Karpas-422 (cell line): ENCODE measurements around the gene IGBP1. TPM values are rescaled to one million over a fixed set of nuclear protein-coding genes. Genes with fewer than 3 reads are reported as not detected.

Experiments used
- DNase-seq: peaks from one replicate; pipeline ENCODE4 v3.0.0-alpha.2; 2015
- H2AFZ ChIP-seq: fragments of 200-600 bp; sonication (generic); 2 replicates; pipeline ENCODE4 v1.6.1; 2014; ENCODE audit warnings: antibody characterized with exemption, low read length, mixed read lengths
- H3K27ac ChIP-seq: fragments of 200-600 bp; sonication (generic); 2 replicates; pipeline ENCODE4 v1.5.1; 2014; ENCODE audit warnings: mild to moderate bottlenecking, low read length, moderate library complexity
- H3K27me3 ChIP-seq: fragments of 200-600 bp; sonication (generic); 2 replicates; pipeline ENCODE4 v1.6.1; 2014; ENCODE audit warnings: low read length, mixed read lengths
- H3K36me3 ChIP-seq: fragments of 200-600 bp; sonication (generic); 2 replicates; pipeline ENCODE4 v1.6.1; 2014; ENCODE audit warnings: low read length, mixed read lengths; ENCODE audit not compliant: insufficient read depth
- H3K4me1 ChIP-seq: fragments of 200-600 bp; sonication (generic); 2 replicates; pipeline ENCODE4 v1.6.1; 2014; ENCODE audit warnings: mild to moderate bottlenecking, low read length, mixed read lengths
- H3K4me2 ChIP-seq: fragments of 200-600 bp; sonication (generic); 2 replicates; pipeline ENCODE4 v1.6.1; 2014; ENCODE audit warnings: low read length, low read depth, mild to moderate bottlenecking; ENCODE audit not compliant: poor library complexity, severe bottlenecking
- H3K4me3 ChIP-seq: fragments of 200-600 bp; sonication (generic); 2 replicates; pipeline ENCODE4 v1.5.1; 2014; ENCODE audit warnings: mild to moderate bottlenecking, antibody characterized with exemption, low read length, mixed read lengths
- H3K79me2 ChIP-seq: fragments of 200-600 bp; sonication (generic); 2 replicates; pipeline ENCODE4 v1.6.1; 2014; ENCODE audit warnings: mild to moderate bottlenecking, low read length, mixed read lengths
- H3K9ac ChIP-seq: fragments of 200-600 bp; sonication (generic); 2 replicates; pipeline ENCODE4 v1.6.0; 2014; ENCODE audit warnings: low read length
- H3K9me2 ChIP-seq: fragments of 200-600 bp; sonication (generic), shearing (Covaris generic); replicated peaks from 2 replicates; pipeline ENCODE4 v1.6.0; 2014; ENCODE audit warnings: mild to moderate bottlenecking, low read length, moderate library complexity; ENCODE audit not compliant: insufficient read depth
- H3K9me3 ChIP-seq: fragments of 300-700, 200-600 bp; sonication (generic); 2 replicates; pipeline ENCODE4 v1.6.1; 2014; ENCODE audit warnings: low read length, mixed read lengths
- H4K20me1 ChIP-seq: fragments of 200-600 bp; sonication (generic); 2 replicates; pipeline ENCODE4 v1.6.1; 2014; ENCODE audit warnings: mild to moderate bottlenecking, antibody characterized with exemption, low read length, low read depth; ENCODE audit not compliant: insufficient read depth
- total RNA-seq: library from RNA; depleted of rRNA; stranded (reverse); fragments of >200 nt; shearing (Covaris generic); gene quantifications from 2 replicates; pipeline ENCODE4 v1.2.3, GENCODE V29; 2014; ENCODE audit warnings: low replicate concordance

Gene IGBP1
- total RNA-seq, 1 experiment from 2014 or later = 89.5 TPM

DNA sequence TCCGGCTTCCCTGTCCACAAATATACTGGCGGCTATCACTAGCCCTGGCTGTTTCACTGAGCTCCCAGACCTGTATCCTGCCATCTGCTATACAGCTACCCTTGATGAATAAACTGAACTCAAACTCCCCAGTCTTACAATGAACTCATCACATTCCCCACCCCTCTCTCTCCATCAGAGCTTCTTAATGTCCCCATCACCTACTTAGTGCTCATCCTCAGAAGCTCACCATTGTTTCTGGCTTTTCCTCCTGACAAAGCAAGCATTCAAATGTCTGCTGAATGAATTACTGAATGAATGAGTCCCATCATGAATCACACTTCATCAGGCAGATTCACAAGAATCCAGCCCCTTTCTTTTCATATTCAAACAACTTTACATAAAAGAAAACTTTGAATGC lies 38.4 kb downstream of the IGBP1 start:
- Histone ChIP-seq H3K27me3 (no peaks in the 10 kb centered on the region), H2AFZ (0 out of 2 replicates have a peak overlapping the region, but pooled peaks have one; percentile 5), H3K9me3 (no peaks in the 10 kb centered on the region), H3K9me2 (no peaks in the 10 kb centered on the region), H3K4me1 (peaks cover 72% of the 10 kb centered on the region), H4K20me1 (no peaks in the 10 kb centered on the region), H3K79me2 (no peaks in the 10 kb centered on the region), H3K4me3 (peak overlapping the region; percentile 42; the same call in 1 of the 2 replicates), H3K36me3 (no peaks in the 10 kb centered on the region), H3K4me2 (peak overlapping the region; percentile 54), H3K9ac (peak overlapping the region; percentile 23; the same call in 1 of the 2 replicates), H3K27ac (peak overlapping the region; percentile 54)
- peak; percentile 56 for DNase-seq

- Histone ChIP-seq H3K4me1 (peaks cover 76% of the 10 kb centered on the region), H2AFZ (no peak overlapping the region), H3K9ac (no peak overlapping the region), H4K20me1 (no peaks in the 10 kb centered on the region), H3K27me3 (no peaks in the 10 kb centered on the region), H3K79me2 (no peaks in the 10 kb centered on the region), H3K4me2 (peak overlapping the region; percentile 54), H3K36me3 (no peaks in the 10 kb centered on the region), H3K4me3 (0 out of 2 replicates have a peak overlapping the region, but pooled peaks have one; percentile 25), H3K27ac (peak overlapping the region; percentile 54), H3K9me3 (no peaks in the 10 kb centered on the region), H3K9me2 (no peaks in the 10 kb centered on the region)
- peak; percentile 47 for DNase-seq
Measured at GRCh38 chrX:70172221-70172620, 39.0 kb downstream of the IGBP1 start.

- Histone ChIP-seq H3K9ac (no peak overlapping the region), H3K79me2 (no peaks in the 10 kb centered on the region), H3K9me2 (no peaks in the 10 kb centered on the region), H3K4me2 (no peak overlapping the region), H3K4me1 (peaks cover 75% of the 10 kb centered on the region), H2AFZ (no peak overlapping the region), H3K4me3 (no peak overlapping the region), H3K27ac (no peak overlapping the region), H3K9me3 (no peaks in the 10 kb centered on the region), H3K36me3 (no peaks in the 10 kb centered on the region), H4K20me1 (no peaks in the 10 kb centered on the region), H3K27me3 (no peaks in the 10 kb centered on the region)
- no peak for DNase-seq
Measured at GRCh38 chrX:70172964-70173363, 39.7 kb downstream of the IGBP1 start.

DNA sequence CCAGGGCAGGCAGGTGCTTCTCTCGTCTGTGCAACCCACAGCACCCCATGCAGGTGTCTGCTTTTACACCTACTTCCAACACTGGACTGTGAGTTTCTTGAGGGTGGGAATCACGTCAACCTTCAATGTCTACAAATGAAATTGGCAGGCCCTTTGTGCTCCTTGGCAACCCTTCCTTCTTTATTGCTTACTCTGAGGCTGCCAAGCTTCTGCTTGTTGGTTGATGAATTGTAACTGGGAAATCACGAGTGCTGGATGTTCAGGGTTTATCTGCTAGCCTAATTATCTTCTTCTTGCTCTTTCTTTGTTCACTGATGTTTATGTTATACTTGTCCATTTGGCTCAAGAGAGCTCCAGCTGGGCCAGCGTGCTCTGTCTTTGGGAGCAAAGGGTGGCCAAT lies 41.5 kb downstream of the IGBP1 start:
- DNase-seq = no peak
- Histone ChIP-seq H3K27ac (no peak overlapping the region), H3K9ac (no peak overlapping the region), H3K4me2 (no peak overlapping the region), H2AFZ (no peak overlapping the region), H3K27me3 (no peaks in the 10 kb centered on the region), H3K9me3 (no peaks in the 10 kb centered on the region), H3K4me1 (peaks cover 59% of the 10 kb centered on the region), H3K79me2 (no peaks in the 10 kb centered on the region), H3K36me3 (no peaks in the 10 kb centered on the region), H3K9me2 (no peaks in the 10 kb centered on the region), H3K4me3 (no peak overlapping the region), H4K20me1 (no peaks in the 10 kb centered on the region)

DNA sequence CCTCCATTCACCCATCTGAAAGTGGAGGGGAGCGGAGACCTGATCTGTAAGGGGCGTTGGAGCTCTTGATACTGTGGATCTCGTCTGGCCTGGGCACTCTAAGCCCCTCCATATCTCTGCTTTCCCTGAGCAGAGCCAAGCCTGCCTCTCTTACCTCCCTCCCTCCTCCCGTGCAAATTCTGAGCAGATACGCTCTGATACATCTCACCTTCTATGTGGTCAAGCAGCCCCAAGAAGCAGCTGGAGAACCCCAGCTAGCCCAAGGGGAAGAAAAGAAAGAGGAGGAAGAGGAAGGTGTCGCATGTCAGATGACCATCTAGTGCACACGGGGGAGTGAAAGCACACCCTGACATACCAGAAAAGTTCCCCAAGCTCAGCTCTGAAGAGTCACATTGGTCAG lies 42.1 kb downstream of the IGBP1 start:
- no peaks in the 10 kb centered on the region for H3K27me3 ChIP-seq
- H2AFZ ChIP-seq = no peak overlapping the region
- no peaks in the 10 kb centered on the region for H4K20me1 ChIP-seq
- H3K4me2 ChIP-seq = no peak overlapping the region
- no peak overlapping the region for H3K27ac ChIP-seq
- no peaks in the 10 kb centered on the region for H3K9me3 ChIP-seq
- H3K79me2 ChIP-seq = no peaks in the 10 kb centered on the region
- H3K4me1 ChIP-seq = peaks cover 53% of the 10 kb centered on the region
- H3K9ac ChIP-seq = no peak overlapping the region
- H3K4me3 ChIP-seq = no peak overlapping the region
- no peaks in the 10 kb centered on the region for H3K36me3 ChIP-seq
- H3K9me2 ChIP-seq = no peaks in the 10 kb centered on the region
- DNase-seq = no peak

DNA sequence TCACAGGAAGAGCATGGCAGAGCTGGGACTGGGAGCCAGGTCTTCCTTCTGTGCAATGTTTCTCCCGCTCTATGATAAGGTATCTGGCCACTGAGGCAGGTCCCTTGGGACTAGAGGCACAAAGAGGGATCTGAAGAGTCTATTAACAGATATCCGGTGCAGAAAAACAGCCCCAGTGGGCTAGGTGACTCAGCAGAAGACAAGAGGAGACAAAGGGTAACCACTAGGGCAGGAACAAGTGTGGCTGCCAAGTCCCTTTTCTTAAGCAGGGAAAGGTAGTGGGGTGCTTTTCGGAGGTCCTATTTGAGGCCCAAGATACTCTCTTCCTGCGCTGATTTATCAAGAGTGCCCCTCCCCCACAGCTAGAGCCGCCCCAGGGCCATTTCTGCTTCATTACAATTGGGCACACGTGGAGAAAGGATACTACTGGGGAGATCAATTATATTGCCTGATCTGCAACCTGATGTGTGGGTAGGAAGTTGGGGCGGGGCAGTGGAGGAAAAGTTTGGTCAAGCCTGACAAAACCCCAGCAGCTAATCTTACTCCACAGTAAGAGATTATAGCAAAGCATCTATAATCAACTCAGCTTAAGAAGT lies 43.8 kb downstream of the IGBP1 start, which contains the start of gene DGAT2L6:
Gene DGAT2L6 (plus strand): TSS at position 546 of the 596 bp plus-strand sequence. CDS start 100 bp downstream, outside the sequence.
- peak within 1 kb of the TSS; percentile 3; the same call in 1 of the 2 replicates for H2AFZ ChIP-seq
- H3K4me2 ChIP-seq = peak within 1 kb of the TSS; percentile 57
- H4K20me1 ChIP-seq = no peaks in the 10 kb centered on the region
- no peaks in the 10 kb centered on the region for H3K27me3 ChIP-seq
- no peaks in the 10 kb centered on the region for H3K9me3 ChIP-seq
- no peaks in the 10 kb centered on the region for H3K36me3 ChIP-seq
- H3K79me2 ChIP-seq = no peaks in the 10 kb centered on the region
- H3K9ac ChIP-seq = peak within 1 kb of the TSS; percentile 19; the same call in 1 of the 2 replicates
- DNase-seq = peak; percentile 77
- no peaks in the 10 kb centered on the region for H3K9me2 ChIP-seq
- peak within 1 kb of the TSS; percentile 71 for H3K27ac ChIP-seq
- H3K4me3 ChIP-seq = 0 out of 2 replicates have a peak within 1 kb of the TSS, but pooled peaks have one; percentile 19
- peaks cover 36% of the 10 kb centered on the region for H3K4me1 ChIP-seq

DNA sequence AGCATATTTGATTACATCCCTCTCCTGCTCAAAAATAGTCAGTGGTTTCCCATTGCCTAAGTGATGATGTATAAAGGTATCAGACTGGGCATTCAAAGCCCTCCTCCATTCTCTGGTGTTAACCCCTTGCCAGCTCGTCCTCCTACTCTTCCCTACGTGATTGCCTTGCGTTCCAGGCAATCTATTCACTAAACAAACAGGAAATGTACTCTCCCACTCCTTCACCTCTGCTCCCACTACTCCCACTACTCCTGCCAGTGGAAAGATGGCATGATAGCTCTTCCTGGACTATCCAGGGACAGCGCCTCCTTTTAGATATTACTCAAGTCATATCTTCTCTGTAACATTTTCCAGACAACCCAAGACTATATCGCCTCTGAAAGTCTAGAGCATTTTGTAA lies 49.8 kb downstream of the IGBP1 start:
- Histone ChIP-seq H4K20me1 (no peaks in the 10 kb centered on the region), H3K4me1 (peaks cover 3% of the 10 kb centered on the region; the same call in 1 of the 2 replicates), H3K27ac (no peak overlapping the region), H3K9ac (no peak overlapping the region), H3K9me3 (no peaks in the 10 kb centered on the region), H3K79me2 (no peaks in the 10 kb centered on the region), H2AFZ (no peak overlapping the region), H3K36me3 (no peaks in the 10 kb centered on the region), H3K27me3 (no peaks in the 10 kb centered on the region), H3K9me2 (no peaks in the 10 kb centered on the region), H3K4me3 (no peak overlapping the region), H3K4me2 (no peak overlapping the region)
- DNase-seq = no peak

DNA sequence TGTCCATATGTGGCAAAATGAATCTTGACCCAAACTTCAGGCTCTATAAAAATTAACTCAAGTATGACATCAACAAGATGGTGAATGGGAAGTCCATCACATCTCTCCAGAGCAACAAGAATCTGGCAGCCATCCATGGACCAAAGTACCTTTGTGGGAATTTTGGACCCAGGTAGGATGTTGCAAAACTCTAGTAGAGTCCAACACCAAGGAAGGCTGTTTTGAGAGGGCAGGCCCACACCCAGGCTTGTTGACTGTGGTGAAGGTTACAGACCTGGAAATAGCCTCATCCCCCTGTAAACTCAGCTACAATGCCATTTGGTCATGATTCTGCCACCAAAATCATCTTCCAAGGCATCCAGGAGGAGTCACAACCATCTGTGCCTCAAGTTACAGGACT lies 57.0 kb downstream of the IGBP1 start:
- Histone ChIP-seq H3K4me2 (no peak overlapping the region), H3K36me3 (no peaks in the 10 kb centered on the region), H4K20me1 (no peaks in the 10 kb centered on the region), H3K9me3 (peaks cover 5% of the 10 kb centered on the region), H3K27ac (no peak overlapping the region), H3K9me2 (no peaks in the 10 kb centered on the region), H2AFZ (no peak overlapping the region), H3K79me2 (no peaks in the 10 kb centered on the region), H3K4me3 (no peak overlapping the region), H3K4me1 (peaks cover 3% of the 10 kb centered on the region; the same call in 1 of the 2 replicates), H3K27me3 (no peaks in the 10 kb centered on the region), H3K9ac (no peak overlapping the region)
- no peak for DNase-seq
